Measurements from ENCODE around the gene PMF1. TPM values are rescaled to one million over a fixed set of nuclear protein-coding genes. Genes with fewer than 3 reads are reported as not detected.

The PMF1 gene
- total RNA-seq, 1 experiment from 2014 or later, result 50.2 TPM

DNA sequence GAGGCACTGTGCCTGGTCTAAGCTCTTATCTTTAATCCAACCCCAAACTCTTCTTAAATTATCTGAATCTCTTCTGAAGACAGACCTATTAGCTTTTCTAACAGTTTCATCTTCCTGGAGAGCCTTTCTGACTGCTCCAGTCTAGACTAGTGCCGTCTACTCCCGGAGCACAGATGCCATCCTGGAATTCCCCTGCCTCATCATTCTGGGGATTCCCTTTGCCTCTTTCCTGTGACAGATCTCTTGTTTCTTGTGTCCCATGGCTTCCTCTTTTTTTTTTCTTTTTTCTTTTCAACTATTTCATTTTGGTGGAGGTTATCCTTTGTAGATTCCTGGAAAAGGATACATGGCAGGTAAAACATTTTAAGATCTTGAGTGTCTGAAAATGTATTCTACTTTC, 47.7 kb upstream of the PMF1 start:
- no TSS peak for BruUV-seq (replicated peaks)
- Histone ChIP-seq H3K4me3 (no peak overlapping the region), H3K9me3 (ENCODE audit: insufficient read depth, low read depth) (no peaks in the 10 kb centered on the region), H3K27ac (no peak overlapping the region), H3K79me2 (ENCODE audit: low read depth) (no peaks in the 10 kb centered on the region), H4K20me1 (ENCODE audit: insufficient read depth) (no peaks in the 10 kb centered on the region), H2AFZ (no peak overlapping the region), H3K9me2 (ENCODE audit: insufficient read depth) (no peaks in the 10 kb centered on the region), H3K36me3 (ENCODE audit: low read depth) (no peaks in the 10 kb centered on the region), H3K4me1 (replicated peaks; ENCODE audit: insufficient read depth) (no peaks in the 10 kb centered on the region), H3K27me3 (ENCODE audit: insufficient read depth, low read depth) (no peaks in the 10 kb centered on the region), H3K4me2 (no peak overlapping the region), H3F3A (ENCODE audit: insufficient read depth, low read depth) (no peaks in the 10 kb centered on the region)
- POLR2A ChIA-PET (ENCODE audit: unreplicated experiment), result interaction anchor here (0.7 kb wide), 1 partner anchor 29 kb away, joined by 4 read pairs; the partner anchor contains the start of gene SLC25A44
- DNase-seq, result no peak
- TF ChIP-seq EZH2 (IDR thresholded peaks at IDR 0.05; ENCODE audit: low read depth), result no peak
- intact Hi-C loops (cut with micrococcal nuclease; ENCODE audit: unreplicated experiment), result no loop called here
- CTCF ChIA-PET, result interaction anchor here (0.6 kb wide), 1 partner anchor 74 kb away, joined by 4 read pairs; no protein-coding TSS in a partner anchor

DNA sequence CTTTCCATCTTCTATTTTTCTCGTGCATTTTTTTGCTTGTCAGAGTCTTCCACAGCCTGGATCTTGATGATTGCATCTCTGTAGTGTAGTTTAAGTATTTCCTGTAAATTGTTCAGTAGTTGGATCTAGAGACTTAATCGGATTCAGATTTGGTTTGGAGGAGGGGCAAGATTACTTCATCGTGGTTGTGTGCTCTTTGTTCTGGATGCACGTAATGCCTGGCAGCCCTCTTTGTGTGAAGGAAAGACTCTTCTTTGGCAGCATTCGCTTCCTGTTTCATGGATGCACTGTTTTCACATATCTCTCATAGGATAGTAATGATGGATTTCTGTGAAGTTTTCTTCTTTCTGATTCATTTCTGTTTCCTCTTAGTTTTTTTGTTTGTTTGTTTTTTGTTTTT, 45.3 kb upstream of the PMF1 start:
- no peaks in the 10 kb centered on the region for H3K27me3 ChIP-seq (ENCODE audit: insufficient read depth, low read depth)
- no peak overlapping the region for H3K27ac ChIP-seq
- H4K20me1 ChIP-seq (ENCODE audit: insufficient read depth), result no peaks in the 10 kb centered on the region
- DNase-seq, result no peak
- no peaks in the 10 kb centered on the region for H3K4me1 ChIP-seq (replicated peaks; ENCODE audit: insufficient read depth)
- ChIA-PET POLR2A (ENCODE audit: unreplicated experiment) (no interaction called here), CTCF (no interaction called here)
- H3F3A ChIP-seq (ENCODE audit: insufficient read depth, low read depth), result no peaks in the 10 kb centered on the region
- no peak for TF ChIP-seq EZH2 (IDR thresholded peaks at IDR 0.05; ENCODE audit: low read depth)
- no TSS peak for BruUV-seq (replicated peaks)
- H3K9me2 ChIP-seq (ENCODE audit: insufficient read depth), result no peaks in the 10 kb centered on the region
- H3K79me2 ChIP-seq (ENCODE audit: low read depth), result no peaks in the 10 kb centered on the region
- H3K36me3 ChIP-seq (ENCODE audit: low read depth), result no peaks in the 10 kb centered on the region
- intact Hi-C loops (cut with micrococcal nuclease; ENCODE audit: unreplicated experiment), result no loop called here
- no peaks in the 10 kb centered on the region for H3K9me3 ChIP-seq (ENCODE audit: insufficient read depth, low read depth)
- no peak overlapping the region for H3K4me3 ChIP-seq
- H3K4me2 ChIP-seq, result no peak overlapping the region
- H2AFZ ChIP-seq, result no peak overlapping the region

DNA sequence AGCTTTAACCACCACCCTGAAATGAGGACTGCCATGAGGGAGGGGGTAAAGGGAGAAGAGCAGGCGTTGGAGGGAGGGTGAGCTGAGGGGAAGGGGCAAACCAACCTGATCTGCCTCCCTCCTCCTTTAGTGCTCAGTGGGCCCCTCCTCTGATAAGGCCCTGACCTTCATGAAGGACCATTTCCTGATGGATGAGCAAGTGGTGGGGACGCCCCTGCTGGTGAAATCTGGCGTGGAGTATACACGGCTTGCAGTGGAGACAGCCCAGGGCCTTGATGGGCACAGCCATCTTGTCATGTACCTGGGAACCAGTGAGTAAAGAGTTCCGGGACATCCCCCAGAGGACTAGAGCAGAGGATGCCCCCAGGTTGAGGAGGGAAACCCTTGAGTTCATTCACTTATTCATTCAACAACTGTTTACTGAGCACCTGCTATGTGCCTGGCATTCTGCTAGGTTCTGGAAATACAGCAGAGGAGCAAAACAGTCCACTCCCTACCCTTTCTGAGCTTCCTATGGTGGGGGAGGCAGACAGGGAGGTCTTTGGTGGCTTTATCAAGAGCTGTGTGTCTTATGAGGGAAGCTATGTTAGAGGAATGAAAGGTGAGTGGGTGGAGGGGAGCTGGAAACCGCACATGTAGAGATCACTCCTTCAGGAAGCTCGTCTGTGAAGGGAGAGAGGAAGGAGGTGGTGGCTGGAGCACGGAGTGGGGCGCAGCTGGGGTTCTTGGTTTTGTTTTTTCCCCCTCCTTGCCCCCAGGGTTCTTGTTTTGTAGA, 39.9 kb upstream of the PMF1 start:
- Histone ChIP-seq H4K20me1 (ENCODE audit: insufficient read depth) (no peaks in the 10 kb centered on the region), H3K4me2 (no peak overlapping the region), H3K79me2 (ENCODE audit: low read depth) (no peaks in the 10 kb centered on the region), H3K4me1 (replicated peaks; ENCODE audit: insufficient read depth) (no peaks in the 10 kb centered on the region), H2AFZ (no peak overlapping the region), H3K27ac (no peak overlapping the region), H3K9me3 (ENCODE audit: insufficient read depth, low read depth) (no peaks in the 10 kb centered on the region), H3K36me3 (ENCODE audit: low read depth) (no peaks in the 10 kb centered on the region), H3K27me3 (ENCODE audit: insufficient read depth, low read depth) (0 out of 2 replicates have a peak, but pooled peaks cover 4% of the 10 kb centered on the region), H3F3A (ENCODE audit: insufficient read depth, low read depth) (no peaks in the 10 kb centered on the region), H3K4me3 (no peak overlapping the region), H3K9me2 (ENCODE audit: insufficient read depth) (no peaks in the 10 kb centered on the region)
- TF ChIP-seq EZH2 (IDR thresholded peaks at IDR 0.05; ENCODE audit: low read depth), result no peak
- no peak for TF ChIP-seq CTCF (conservative IDR thresholded peaks at IDR 0.05)
- BruUV-seq (replicated peaks), result no TSS peak
- ChIA-PET CTCF (no interaction called here), POLR2A (ENCODE audit: unreplicated experiment) (no interaction called here)
- DNase-seq, result no peak
- intact Hi-C loops (cut with micrococcal nuclease; ENCODE audit: unreplicated experiment), result no loop called here

- no peaks in the 10 kb centered on the region for H3K9me2 ChIP-seq (ENCODE audit: insufficient read depth)
- no peak overlapping the region for H3K27ac ChIP-seq
- H3K4me1 ChIP-seq (replicated peaks; ENCODE audit: insufficient read depth), result no peaks in the 10 kb centered on the region
- H3K4me3 ChIP-seq, result no peak overlapping the region
- ChIA-PET POLR2A (ENCODE audit: unreplicated experiment) (interaction anchor here (0.5 kb wide), 1 partner anchor 209 kb away, joined by 9 read pairs; no protein-coding TSS in a partner anchor), CTCF (no interaction called here)
- no peaks in the 10 kb centered on the region for H3K9me3 ChIP-seq (ENCODE audit: insufficient read depth, low read depth)
- intact Hi-C loops (cut with micrococcal nuclease; ENCODE audit: unreplicated experiment), result no loop called here
- H3K36me3 ChIP-seq (ENCODE audit: low read depth), result no peaks in the 10 kb centered on the region
- no peak overlapping the region for H2AFZ ChIP-seq
- TF ChIP-seq EZH2 (IDR thresholded peaks at IDR 0.05; ENCODE audit: low read depth) (no peak), CTCF (conservative IDR thresholded peaks at IDR 0.05) (no peak)
- H4K20me1 ChIP-seq (ENCODE audit: insufficient read depth), result no peaks in the 10 kb centered on the region
- no peak overlapping the region for H3K4me2 ChIP-seq
- BruUV-seq (replicated peaks), result no TSS peak
- no peak for DNase-seq
- no peaks in the 10 kb centered on the region for H3K79me2 ChIP-seq (ENCODE audit: low read depth)
- no peaks in the 10 kb centered on the region for H3F3A ChIP-seq (ENCODE audit: insufficient read depth, low read depth)
- 0 out of 2 replicates have a peak, but pooled peaks cover 4% of the 10 kb centered on the region for H3K27me3 ChIP-seq (ENCODE audit: insufficient read depth, low read depth)
Observed at GRCh38 chr1:156176610-156177210, 36.1 kb upstream of the PMF1 start.
